Measurements from ENCODE around the gene ARHGDIG. TPM values are rescaled to one million over a fixed set of nuclear protein-coding genes. Genes with fewer than 3 reads are reported as not detected.

The ARHGDIG gene
- total and polyA plus RNA-seq, 11 donors, result 0.26 to 19.2 (median 8.2) TPM

DNA sequence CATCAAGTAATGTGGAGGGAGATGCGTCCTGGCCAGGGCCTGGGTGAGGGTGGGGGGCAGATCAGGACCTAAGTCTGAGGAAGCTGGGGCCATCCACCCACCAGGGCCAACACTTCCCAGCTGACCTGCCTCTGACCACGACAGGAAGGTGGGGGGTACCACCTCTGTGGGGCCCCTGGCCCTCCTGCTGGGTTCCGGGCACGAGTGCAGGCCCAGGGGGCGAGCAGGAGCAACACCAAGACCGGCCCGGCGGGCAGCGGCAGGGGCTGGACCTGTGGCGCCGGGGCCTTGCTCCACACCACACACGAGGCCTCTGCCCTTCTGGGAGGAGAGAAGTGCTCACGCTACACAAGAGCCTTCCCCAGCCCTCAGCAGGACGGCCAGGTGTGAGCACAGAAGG lies 15.9 kb downstream of the ARHGDIG start:
- Histone ChIP-seq H3K4me1 (no peaks in the 10 kb centered on the region), H3K4me3 (no peak overlapping the region), H3K36me3 (peaks cover 0 to 60% (median 39%) of the 10 kb centered on the region in 9 donors), H3K27ac (no peak overlapping the region), H3K9me3 (no peaks in the 10 kb centered on the region), H3K27me3 (no peaks in the 10 kb centered on the region)
- WGBS, 4 donors, result 95 to 100% (median 97%) methylated on average over 8 to 14 of the region's 14 CpGs; no CpG with 5 or more reads in 1 of the 4 donors
- DNase-seq (peak in 1 of 5 donors; percentile 9), ATAC-seq (no peak)
- TF ChIP-seq, protein P1, sequence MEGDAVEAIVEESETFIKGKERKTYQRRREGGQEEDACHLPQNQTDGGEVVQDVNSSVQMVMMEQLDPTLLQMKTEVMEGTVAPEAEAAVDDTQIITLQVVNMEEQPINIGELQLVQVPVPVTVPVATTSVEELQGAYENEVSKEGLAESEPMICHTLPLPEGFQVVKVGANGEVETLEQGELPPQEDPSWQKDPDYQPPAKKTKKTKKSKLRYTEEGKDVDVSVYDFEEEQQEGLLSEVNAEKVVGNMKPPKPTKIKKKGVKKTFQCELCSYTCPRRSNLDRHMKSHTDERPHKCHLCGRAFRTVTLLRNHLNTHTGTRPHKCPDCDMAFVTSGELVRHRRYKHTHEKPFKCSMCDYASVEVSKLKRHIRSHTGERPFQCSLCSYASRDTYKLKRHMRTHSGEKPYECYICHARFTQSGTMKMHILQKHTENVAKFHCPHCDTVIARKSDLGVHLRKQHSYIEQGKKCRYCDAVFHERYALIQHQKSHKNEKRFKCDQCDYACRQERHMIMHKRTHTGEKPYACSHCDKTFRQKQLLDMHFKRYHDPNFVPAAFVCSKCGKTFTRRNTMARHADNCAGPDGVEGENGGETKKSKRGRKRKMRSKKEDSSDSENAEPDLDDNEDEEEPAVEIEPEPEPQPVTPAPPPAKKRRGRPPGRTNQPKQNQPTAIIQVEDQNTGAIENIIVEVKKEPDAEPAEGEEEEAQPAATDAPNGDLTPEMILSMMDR (IDR thresholded peaks at IDR 0.05), result no peak
- no peak for TF ChIP-seq POLR2A (IDR thresholded peaks at IDR 0.05)
- intact Hi-C loops (cut with DNase I), result no loop called here

DNA sequence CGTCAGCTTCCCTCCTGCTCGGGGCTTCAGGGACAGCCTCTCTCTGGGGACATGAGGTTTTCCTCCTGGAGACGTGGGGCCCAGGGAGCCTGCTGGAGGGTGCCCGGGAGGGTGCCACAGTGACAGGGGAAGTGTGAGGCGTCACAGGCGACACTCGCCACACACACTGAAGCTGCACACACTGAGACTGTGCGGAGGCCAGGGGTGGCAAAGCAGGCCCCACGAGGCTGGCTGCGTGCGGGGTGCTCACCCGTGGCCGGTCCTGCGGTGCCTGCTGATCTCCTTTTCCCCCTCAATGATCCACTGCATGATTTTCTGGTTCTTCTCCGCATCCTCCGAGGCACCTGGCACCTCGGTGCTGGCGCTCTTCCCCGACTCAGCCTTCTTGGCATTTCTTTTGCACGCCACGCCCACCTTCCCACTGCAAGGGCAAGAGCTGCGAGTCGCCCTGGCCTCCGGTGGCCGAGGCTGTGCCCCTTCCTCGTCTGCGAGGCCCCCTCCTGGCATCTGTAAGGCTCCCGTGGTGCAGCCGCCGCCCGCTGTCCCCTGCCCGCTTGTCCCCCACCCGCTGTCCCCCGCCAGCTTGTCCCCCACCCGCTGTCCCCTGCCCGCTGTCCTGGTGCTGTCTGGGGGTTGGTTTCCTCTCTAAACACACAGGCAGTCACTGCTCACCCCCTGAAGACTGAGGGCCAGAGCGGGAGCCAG lies 16.6 kb downstream of the ARHGDIG start:
- no peak overlapping the region for H3K4me3 ChIP-seq
- DNase-seq, result peak in 1 of 5 donors; percentile 32
- WGBS, 4 donors, result 93 to 96% (median 94%) methylated on average over 34 to 37 of the region's 37 CpGs
- no peak for TF ChIP-seq POLR2A (IDR thresholded peaks at IDR 0.05)
- TF ChIP-seq, protein P1 (IDR thresholded peaks at IDR 0.05), result no peak
- H3K4me1 ChIP-seq, result no peaks in the 10 kb centered on the region
- ATAC-seq, result no peak
- no peaks in the 10 kb centered on the region for H3K27me3 ChIP-seq
- no peaks in the 10 kb centered on the region for H3K9me3 ChIP-seq
- H3K36me3 ChIP-seq, result peaks cover 0 to 56% (median 37%) of the 10 kb centered on the region in 9 donors
- intact Hi-C loops (cut with DNase I), result no loop called here
- H3K27ac ChIP-seq, result no peak overlapping the region

DNA sequence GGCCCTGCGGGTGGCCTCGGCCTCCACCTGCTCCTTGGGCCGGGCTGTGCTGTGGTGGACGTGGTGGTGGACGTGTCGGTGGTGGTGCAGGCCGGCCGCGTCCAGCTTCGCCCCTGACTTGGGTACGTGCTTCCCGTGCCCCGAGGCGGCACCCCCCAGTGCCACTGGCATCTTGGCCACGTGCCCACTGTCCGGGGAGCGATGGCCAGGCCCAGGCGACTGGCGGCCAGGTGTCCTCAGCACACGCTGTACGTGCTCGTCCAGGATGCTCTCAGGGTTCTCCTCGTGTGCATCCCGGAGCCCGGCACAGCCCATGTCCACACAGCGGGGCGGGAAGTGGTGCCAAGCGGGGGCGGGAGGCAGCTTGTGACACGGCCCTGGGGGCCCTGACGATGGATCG lies 17.4 kb downstream of the ARHGDIG start:
- Histone ChIP-seq H3K27ac (no peak overlapping the region), H3K9me3 (no peaks in the 10 kb centered on the region), H3K36me3 (peaks cover 0 to 55% (median 40%) of the 10 kb centered on the region in 9 donors), H3K27me3 (no peaks in the 10 kb centered on the region), H3K4me1 (no peaks in the 10 kb centered on the region), H3K4me3 (no peak overlapping the region)
- 94 to 96% (median 94%) methylated on average over 25 to 32 of the region's 32 CpGs for WGBS, 4 donors
- ATAC-seq, result peak in 1 of 4 donors; percentile 16
- intact Hi-C loops (cut with DNase I), result no loop called here
- DNase-seq, result no peak
- TF ChIP-seq, protein P1 (IDR thresholded peaks at IDR 0.05), result no peak
- no peak for TF ChIP-seq POLR2A (IDR thresholded peaks at IDR 0.05)

DNA sequence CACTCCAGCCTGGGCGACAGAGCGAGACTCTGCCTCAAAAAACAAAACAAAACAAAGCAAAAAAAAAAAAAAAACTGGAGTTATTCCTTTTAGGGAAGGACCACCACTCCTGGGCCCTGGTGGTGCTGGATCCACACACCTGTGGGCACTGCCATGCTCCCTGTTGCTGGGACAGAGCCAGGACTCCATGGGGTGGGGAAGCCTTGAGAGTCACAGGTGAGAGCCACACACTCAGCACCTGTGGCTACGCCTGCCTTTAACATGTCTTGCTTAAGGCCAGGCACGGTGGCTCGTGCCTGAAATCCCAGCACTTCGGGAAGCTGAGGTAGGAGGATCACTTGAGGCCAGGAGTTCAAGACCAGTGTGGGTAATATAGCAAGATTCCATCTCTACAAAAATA lies 20.8 kb downstream of the ARHGDIG start:
- ATAC-seq (no peak), DNase-seq (no peak)
- Histone ChIP-seq H3K4me1 (no peaks in the 10 kb centered on the region), H3K4me3 (no peak overlapping the region), H3K9me3 (no peaks in the 10 kb centered on the region), H3K27me3 (no peaks in the 10 kb centered on the region), H3K36me3 (peaks cover 0 to 60% (median 37%) of the 10 kb centered on the region in 9 donors), H3K27ac (no peak overlapping the region)
- intact Hi-C loops (cut with DNase I), result no loop called here
- WGBS, 4 donors, result 93 to 96% (median 95%) methylated on average over 6 of the region's 6 CpGs
- TF ChIP-seq, protein P1 (IDR thresholded peaks at IDR 0.05), result no peak
